ENCODE measurements around the gene FSIP1.
A peak's percentile ranks its signal among the peaks of the same experiment; 100 is the strongest.
"Not testable (repeated sequence)": the region's sequence is repeated elsewhere in the genome, so short reads cannot be mapped to it uniquely, and the experiment has no call there.

FSIP1 gene

DNA sequence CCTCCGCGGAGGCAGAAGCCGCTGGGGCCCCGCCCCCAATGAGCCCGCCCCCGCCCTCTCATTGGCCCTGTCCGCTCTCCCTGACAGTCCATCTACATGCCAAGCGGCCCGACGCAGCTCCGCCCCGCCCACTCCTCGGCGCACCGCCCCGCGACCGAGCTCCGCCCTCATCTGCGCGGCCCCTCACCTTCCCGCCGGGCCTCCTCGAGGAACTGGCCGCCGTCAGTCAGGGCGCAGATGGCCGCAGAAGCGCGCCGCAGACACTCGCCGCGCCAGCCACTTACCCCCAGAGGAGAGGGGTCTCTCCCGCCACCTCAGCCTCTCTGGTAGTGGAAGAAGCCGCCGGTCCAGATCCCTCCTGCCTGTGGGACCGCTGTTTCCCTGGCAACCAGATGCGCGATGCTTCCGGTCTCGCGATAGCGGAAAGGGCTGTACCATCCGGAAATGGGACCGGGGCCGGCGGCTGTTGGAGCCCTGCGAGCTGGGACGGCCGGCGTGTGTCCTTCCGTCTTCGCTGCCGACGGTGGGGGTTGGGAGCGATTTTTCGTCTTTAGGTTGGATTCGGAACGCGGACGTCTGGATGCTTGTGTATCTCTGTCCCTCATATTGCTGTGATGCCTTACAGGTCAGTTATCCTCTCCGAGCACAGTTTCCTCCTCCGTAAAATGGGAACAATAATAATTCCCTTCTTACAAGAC, at the start of gene FSIP1:
Gene FSIP1 (minus strand): TSS at position 401 of the 698 bp plus-strand sequence. CDS start 6,317 bp downstream, outside the sequence.
- peak; percentile 87 for DNase-seq

DNA sequence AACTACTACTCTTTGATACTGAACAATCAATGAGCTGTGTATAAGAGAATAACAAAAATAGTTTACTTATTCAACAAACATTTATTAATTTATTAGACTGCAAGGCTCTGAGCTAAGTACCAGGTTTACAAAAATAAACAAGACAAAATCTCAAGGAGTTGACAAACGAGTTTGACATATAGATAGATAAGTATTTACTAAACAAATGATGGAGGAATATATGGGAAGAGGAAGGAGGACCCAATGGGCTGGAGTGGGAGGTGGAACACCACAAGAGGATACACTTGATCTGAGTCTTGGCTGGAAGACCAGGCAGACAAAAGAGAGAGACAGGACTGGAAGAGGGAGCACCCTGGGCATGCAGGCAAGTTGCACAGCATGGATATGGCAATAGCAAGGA, 47.5 kb upstream of the FSIP1 start:
- DNase-seq = no peak

DNA sequence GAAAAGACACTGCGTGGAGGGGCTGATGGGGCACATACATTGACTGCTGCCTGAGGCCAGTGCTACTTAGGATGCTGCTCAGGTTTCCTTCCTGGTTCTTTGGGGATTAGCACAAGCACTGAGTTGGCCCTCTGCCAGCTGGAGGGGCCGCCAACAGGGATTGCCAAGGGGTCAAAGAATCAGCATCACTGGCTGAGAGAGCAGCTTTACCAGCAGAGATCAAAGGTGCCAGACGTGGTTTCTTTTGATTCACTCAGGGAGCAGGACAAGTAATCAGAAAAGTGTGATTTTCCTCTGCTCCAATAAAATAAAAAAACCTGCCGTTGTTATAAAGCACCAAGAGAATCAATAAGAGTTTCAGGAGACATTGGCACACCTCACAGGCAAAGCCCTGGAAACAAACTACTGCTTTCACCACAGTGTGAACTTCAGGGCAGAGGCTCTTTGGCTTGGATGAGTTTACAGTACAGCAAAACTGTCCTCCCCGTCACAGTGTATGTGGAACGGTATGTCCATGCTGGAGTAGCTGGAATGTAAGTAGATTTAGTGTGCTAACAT, 45.8 kb upstream of the FSIP1 start:
- no peak for DNase-seq

DNA sequence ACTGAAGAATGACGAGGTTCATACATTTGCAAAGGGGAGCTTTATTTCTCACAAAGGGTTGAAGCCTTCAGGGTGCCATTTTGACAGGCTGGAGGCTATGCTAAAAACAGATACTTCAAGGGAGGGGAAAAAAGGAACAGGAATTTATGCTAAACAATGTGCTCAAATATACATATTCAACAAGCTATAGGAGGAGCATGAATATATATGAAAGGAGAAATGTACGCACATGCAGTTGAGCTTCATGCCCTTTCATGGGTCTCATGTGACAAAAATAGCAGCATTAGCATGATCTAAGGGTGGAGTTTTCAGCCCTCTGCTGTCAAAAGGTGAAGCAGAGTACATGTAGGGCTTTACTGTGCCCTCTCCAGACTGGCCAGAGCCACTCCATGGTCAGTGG, 44.3 kb upstream of the FSIP1 start:
- DNase-seq = no peak

DNA sequence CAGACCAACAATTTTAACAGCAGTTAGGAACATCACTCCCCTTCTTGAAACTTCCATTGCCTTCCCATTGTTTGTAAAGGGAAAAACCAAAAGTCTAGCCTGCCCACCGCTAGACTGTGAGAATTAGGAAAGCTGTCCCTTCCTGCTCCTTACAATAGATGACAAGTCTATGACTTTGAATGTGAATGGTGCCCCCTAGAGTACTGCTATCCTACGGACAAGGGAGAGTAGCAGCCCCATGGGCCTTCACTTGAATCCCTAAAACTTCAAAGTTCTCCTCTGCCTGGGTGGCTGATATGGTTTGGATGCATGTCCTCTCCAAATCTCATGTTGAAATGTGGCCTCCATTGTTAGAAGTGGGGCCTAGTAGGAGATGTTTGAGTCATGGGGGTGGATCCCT, 41.0 kb upstream of the FSIP1 start:
- no peak for DNase-seq

DNA sequence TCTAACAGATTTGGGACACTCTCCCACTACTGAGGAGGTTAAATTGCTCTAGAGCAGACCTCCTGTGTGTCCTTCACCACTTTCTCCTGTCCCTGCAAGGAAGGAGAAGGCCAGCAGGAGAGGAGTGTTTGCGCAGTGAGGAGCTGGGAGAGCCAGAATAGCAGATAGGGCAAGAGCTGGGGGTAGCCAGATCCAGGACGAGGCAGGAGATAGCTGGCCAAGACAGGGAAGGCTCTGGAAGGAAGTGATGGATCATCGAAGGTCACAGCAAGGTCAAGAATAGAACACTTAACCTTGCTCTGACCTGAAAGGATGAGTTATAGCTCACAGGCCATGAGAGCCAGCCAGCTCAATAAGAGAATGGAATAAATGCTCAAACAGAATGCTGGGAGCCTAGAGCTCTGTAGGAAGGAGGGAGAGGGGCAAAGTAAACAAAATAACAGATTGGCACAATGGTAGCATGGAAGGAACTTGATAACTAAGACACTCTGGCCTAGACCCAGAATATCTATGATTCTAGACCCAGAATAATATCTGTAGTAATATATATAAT, 37.5 kb upstream of the FSIP1 start:
- no peak for DNase-seq

DNA sequence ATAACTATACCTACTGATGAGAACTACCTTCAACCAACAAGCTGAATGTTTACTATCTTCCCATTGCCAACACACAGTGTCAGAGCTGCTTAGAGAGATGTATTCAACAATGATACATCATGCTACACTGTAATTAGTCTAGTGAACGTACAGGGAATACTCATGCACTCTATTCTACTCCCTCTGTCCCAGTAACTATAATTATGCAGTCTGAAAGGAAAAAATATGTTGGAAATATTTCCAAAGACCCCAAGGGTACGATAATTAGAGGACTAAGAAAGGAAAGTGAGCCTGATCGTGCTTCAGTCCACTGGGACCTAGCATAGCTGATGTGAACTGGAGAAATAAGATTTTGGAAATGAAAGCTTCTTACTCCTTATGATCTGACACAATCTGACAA, 36.9 kb upstream of the FSIP1 start:
- no peak for DNase-seq

DNA sequence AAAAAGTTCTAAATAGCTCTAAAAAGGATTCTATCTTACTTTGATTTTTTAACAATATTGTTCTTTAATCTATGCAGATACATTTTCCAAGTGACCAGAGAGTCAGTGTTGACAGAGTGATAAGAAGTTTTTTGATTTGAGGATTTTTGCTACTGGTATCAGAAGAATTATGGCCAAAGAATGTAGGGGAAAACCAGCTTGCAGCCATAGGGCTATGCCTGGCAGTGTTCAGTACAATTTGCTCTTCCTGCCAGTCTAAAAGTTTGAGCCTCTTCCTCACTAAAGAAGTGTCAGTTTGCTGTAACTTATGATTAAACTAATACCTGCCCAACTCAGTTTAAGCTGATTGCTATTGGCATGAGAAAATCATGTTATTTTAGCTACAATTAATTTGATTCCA, 35.3 kb upstream of the FSIP1 start:
- DNase-seq = no peak

DNA sequence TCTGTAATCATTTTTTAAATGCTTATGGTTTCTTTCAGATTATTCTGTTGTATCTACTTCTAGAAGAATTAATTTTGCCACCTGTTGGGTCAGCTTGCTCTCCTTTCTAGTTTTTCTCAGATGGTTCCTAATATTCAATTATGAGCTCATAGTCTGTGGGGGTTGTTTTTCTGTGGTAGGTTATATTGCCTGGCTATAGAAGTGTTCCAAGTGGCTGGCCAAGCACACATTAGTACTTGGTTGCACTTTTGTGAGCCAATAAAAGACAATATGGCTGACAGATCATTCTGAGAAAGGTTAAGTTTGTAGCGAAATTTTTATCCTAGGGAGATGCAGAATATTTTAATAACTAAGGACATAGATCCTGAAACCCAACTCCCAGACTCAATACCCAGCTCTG, 31.8 kb upstream of the FSIP1 start:
- no peak for DNase-seq

DNA sequence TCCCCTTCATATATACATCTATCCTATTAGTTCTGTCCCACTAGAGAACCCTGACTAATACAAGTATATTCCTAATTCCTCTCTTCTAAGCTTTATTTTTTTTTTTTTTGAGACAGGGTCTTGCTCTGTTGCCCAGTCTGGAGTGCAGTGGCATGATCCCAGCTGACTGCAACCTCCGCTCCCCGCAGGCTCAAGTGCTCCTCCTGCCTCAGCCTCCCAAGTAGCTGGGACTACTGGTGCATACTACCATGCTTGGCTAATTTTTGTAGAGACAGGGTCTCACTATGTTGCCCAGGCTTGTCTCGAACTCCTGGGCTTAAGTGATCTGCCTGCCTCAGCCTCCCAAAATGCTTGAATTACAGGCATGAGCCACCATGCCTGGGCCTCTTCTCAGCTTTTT, 30.0 kb upstream of the FSIP1 start:
- DNase-seq = not testable (repeated sequence)

DNA sequence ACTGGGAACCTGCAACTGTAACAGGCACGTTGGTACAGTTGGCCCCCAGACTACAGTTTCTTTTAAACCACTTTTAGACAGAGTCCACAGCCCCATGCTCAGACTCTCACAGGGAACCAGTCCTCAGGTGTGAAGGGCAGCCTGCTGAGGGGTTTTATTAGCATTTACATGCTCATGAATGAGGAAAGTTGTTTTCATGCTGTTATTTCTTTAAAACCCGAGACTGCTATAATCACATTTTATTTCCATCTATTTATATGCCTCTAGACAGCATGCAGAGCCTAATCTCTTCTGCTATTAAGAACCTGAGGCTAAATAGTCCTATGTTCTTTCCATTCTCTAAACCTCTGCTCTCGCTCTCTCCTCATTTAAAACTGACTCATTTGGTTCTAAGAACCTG, 26.3 kb upstream of the FSIP1 start:
- DNase-seq = no peak

DNA sequence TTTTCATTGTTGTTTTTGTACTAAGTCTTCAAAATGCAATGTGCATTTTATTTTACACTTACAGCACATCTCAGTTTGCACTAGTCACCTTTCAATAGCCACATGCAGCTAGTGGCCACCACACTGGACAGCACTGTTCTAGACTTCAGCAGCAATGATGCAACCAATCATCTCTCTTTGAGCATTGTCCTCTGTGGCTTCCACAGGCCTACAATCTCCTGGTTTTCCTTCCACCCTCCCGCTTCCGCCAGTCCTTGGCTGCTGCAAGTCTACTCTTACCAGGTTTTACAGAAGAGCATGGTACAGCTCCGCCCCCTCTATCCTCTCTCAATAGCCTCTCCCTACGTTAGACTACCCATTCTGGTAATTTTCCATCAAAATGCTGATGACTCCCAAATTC, 25.1 kb upstream of the FSIP1 start:
- DNase-seq = no peak

DNA sequence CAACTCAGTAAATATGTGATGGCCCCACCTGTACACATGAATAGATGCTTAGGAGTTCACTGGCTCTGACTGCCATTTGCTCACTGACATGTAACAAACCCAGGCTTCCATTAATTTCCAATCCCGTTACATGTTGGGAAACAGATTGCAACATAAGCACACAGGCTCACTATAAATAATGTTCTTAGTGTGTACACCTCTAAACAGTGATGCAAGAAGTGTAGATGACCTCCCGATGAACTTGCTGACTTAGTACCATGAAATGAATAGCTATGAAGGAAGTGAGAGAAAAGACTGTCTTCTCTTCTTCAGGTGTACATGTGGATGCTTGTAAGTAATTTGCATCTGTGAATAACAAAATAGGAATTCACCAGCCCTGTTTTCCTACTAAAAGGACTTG, 21.4 kb upstream of the FSIP1 start:
- no peak for DNase-seq

DNA sequence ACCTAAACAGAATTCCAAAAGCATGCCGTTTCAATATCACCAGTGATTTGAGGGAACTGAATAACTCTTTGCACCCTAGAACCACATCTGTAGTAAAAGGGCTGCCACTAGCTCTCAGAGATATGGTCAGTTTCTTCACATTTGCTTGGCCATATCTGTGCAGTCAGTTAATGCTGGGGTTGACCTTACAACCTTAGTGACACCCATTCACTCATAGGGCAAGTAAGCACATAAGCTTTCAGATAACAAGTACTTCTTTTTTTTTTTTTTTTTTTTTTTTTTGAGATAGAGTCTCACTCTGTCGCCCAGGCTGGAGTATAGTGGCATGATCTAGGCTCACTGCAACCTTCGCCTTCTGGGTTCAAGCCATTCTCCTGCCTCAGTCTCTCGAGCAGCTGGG, 20.4 kb upstream of the FSIP1 start:
- DNase-seq = no peak

DNA sequence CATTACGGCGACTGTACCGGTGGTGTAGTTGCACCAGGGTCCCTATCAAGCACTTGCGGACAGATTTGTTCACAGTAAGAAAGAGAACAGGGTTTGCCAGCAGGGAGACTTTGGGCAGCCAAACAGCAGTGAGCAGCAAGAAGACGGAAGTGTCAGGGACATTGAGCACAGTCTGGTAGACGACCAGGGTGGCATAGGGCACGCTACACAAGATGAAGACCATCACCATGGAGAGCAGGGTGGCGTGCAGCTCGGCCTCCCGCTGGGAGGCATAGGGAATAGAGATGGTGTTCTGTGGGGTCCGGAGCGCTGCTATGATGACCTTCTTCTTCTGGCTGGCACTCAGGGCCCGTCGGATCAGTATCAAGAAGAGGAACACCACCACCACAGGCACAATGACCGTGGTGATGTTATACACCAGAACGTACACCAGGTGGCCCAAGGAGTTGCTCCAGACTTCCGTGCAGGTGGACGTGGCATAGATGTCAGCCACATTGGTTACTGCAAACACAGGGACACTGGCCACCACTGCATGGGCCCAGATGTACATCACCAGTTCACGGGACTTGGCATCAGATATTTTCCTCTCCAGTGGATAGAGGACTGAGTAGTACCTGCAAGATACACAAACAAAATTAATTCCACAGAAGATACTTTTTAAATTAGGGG, 19.1 kb upstream of the FSIP1 start:
- no peak for DNase-seq

DNA sequence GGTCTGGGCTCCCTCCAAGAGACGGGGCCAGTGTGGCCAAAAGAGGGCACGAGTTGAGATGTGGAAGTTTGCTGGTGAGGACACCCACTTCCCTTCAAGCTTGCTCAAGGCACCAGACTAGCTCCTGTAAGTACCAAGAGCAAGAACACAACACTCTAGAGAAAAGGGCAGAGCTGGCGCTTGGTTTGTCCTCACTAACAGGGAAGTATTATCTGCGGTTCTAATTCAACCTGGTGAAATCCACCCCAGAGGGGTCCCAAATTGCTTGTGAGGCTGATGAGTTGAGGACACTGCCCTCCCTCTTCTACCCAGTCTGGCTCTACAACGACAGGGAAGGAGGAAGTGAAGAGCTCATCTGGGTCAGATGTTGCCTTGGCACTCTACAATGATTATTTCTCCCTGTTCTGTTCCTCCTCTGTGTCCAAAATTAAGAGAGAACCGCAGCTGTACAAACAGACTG, 16.9 kb upstream of the FSIP1 start:
- DNase-seq = no peak

DNA sequence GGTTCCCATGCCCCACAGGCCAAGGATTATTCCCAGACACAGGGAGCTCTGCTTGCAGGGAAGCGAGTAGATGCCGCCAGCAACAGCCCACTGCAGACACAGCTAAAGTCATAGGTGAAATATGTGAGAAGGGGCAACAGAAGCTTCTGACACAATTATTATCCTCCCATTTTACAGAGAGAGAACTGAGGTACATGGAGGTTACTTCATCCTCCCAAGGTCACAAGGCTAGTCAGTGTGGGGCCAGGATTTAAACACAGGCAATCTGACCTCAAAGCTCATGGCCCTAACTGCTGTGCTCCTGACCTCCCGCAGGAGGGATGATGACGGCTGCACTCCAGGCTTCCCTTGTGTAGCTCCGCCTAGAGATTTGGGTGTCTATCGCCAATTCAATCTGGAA, 15.7 kb upstream of the FSIP1 start:
- DNase-seq = no peak

DNA sequence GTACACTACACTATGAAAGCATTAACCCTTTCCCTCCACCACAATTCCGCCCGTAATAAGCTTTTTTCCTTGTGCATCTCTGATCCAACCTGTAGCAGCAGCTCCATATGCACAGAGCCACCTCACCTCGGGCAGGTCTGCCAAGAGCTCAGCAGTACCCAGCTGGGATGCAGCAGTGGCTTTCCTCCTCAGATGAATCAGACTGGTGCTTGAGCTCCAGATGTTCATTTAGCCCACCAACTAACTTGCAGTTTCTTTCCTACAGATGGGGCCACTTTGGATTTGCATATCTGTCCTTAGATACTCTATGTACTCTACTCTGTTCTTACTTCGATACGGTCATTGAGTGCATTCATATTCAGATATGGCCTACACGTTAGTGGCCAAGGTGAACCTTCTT, 14.8 kb upstream of the FSIP1 start:
- DNase-seq = peak; percentile 53

DNA sequence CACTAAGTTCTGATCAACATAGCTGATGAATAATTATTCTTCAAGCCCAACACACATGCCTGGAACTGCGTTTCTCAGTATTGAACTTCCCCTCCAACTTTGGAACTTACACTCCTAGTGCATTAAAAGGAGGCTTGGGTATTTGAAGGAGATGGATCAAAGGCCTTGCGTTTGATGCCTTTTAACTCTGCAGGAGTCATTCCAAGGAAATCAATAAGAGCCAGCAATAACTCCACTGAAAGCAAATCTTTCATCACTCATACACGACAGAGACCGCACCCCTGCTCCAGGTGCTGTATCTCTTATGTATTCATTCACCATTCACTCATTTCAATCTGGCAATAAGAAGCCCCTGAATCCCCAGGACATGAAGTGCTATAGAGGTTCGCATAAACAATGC, 14.0 kb upstream of the FSIP1 start:
- no peak for DNase-seq

DNA sequence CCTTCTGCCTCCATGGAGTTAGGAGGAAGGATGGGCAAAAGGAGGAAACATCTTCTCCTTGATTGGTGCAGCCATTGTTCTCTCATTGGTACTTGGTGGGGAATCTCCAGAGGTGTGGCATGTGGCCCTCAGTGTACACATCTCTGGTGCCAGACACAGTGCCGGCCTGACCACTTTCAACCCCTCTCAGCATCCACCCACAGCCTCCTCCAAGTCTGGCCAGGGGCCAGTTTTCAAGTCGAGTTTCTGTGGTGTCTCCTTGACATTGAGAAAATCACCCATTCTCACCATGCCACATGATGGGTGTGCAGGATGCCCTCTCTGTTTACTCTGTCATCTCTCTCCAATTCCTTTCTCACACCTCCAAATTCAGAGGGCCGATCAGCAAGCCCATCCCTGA, 12.8 kb upstream of the FSIP1 start:
- no peak for DNase-seq

DNA sequence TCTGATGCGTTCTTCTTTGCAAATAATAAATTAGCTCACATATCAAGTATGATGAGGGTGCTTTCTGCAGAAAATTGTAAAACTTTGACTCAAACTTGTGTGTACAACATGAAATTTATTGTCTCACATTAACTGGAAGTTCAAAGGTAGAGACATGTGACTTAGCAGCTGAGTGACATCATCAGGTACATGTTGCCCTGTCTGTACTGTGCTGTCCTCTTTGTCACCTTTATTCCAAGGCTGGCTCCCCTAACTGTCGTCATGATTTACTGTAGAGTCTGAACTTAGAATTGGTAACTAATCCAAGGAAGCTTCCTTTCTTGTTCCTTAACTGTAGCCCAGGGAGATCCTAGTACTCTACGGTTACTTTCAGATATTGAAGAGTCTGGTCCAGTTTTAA, 12.3 kb upstream of the FSIP1 start:
- DNase-seq = no peak

DNA sequence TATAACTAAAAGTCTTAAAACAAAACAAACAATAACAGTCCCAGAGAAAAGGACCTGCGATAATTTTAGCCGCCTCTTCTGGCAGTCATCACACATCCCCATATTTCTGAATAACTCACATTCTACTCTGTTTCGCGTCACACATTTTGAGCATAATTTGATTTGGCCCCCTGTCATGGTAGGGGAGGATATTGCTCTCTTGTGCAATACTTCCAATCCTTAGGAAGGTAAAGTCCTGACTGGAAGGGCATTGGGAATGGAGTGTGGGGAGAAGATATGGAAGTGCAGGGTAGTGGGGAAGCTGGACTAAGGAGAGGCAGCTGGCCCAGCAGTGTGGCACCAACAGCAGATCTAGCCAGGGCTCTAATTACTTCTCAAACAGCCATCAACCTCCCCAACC, 11.3 kb upstream of the FSIP1 start:
- no peak for DNase-seq

DNA sequence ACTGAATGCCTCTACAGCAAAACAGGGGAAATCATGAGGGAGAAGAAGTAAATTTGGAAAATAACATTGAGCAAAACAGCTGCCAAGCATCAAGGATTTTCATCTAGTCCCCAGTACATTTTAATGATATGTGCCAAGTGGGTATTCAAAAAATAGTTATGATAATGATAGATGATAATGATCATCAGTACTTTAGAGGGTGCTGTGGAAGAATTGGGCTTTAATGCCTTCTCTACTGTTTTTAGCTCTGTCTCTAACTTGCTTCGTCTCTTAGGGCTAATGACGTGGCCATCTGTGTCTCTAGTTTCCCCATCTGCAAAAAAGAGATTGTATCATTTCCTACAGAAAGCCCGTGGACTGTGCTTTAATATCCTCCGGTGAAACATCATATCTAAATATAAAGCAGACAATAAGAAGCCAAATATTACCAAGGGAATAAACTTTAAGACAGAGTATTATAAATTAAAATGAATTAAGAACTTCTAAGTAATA, 10.2 kb upstream of the FSIP1 start:
- no peak for DNase-seq

Data from DMS 273 treated with DMSO at 0.1 percent for 48 hours (cell line).